H1 (cell line): ENCODE data around the gene IRF2BP2. TPM values are rescaled to one million over a fixed set of nuclear protein-coding genes. Genes with fewer than 3 reads are reported as not detected.

Experiments used
- CTCF ChIA-PET: fragments of 300-600 bp; sonication (Branson Sonifier 250); formaldehyde crosslinking; loops from one replicate; lab custom pipeline; 2021; ENCODE audit not compliant: partially characterized antibody; lab: Charles Lee
- POLR2A ChIA-PET: fragments of 300-600 bp; sonication (Branson Sonifier 250); formaldehyde crosslinking; loops from one replicate; lab custom pipeline; 2021; ENCODE audit warnings: inconsistent platforms; ENCODE audit not compliant: partially characterized antibody; lab: Charles Lee
- DNase-seq, 2 experiments: peaks; one replicate each; pipeline versions ENCODE4 v3.0.0 to v3.0.0-alpha.2; 2010 to 2022; ENCODE audit warnings: low spot score in 2 of 2, low read depth in 1 of 2, mixed read lengths in 1 of 2
- FAIRE-seq: peaks from 2 replicates; lab custom pipeline; 2011; peaks lifted over from hg19 to GRCh38; lab: Jason Lieb, UNC
- H2AFZ ChIP-seq: 2 replicates; pipeline ENCODE4 v1.8.1; 2012; ENCODE audit warnings: low read length, inconsistent platforms
- H2AK5ac ChIP-seq: 2 replicates; pipeline ENCODE4 v1.6.1; 2013; ENCODE audit warnings: low read depth, low read length
- H2BK120ac ChIP-seq: replicated peaks from 2 replicates; pipeline ENCODE3; 2013; ENCODE audit warnings: low read depth, low read length, inconsistent platforms
- H2BK12ac ChIP-seq: 2 replicates; pipeline ENCODE4 v1.6.1; 2013; ENCODE audit warnings: low read depth, low read length
- H2BK15ac ChIP-seq: 2 replicates; pipeline ENCODE4 v1.6.1; 2013; ENCODE audit warnings: low read length
- H2BK20ac ChIP-seq: 2 replicates; pipeline ENCODE4 v1.6.1; 2013; ENCODE audit warnings: low read length
- H2BK5ac ChIP-seq: 2 replicates; pipeline ENCODE4 v1.6.1; 2013; ENCODE audit warnings: low read depth, low read length
- H3K14ac ChIP-seq: 2 replicates; pipeline ENCODE4 v1.6.1; 2013; ENCODE audit warnings: inconsistent platforms; ENCODE audit not compliant: insufficient read length
- H3K18ac ChIP-seq: 2 replicates; pipeline ENCODE4 v1.6.1; 2013; ENCODE audit warnings: low read length; ENCODE audit errors: extremely low read depth
- H3K23ac ChIP-seq: 2 replicates; pipeline ENCODE4 v1.6.1; 2013; ENCODE audit warnings: inconsistent platforms; ENCODE audit not compliant: insufficient read length
- H3K23me2 ChIP-seq: 2 replicates; pipeline ENCODE4 v1.6.1; 2013; ENCODE audit warnings: low read depth, low read length
- H3K27ac ChIP-seq: 2 replicates; pipeline ENCODE4 v1.6.1; 2011; ENCODE audit warnings: low read depth, low read length, inconsistent platforms
- H3K27me3 ChIP-seq, 4 experiments: replicated peaks in 1 of 4; 1 replicate in 1 of 4; 2 replicates in 3 of 4; pipeline versions ENCODE4 v1.6.1 to v1.8.1; 2011 to 2013; ENCODE audit warnings: low read length in 3 of 4, mild to moderate bottlenecking in 3 of 4, inconsistent platforms in 2 of 4, mixed read lengths in 2 of 4, moderate library complexity in 1 of 4; ENCODE audit not compliant: control insufficient read depth in 3 of 4, insufficient read depth in 3 of 4; ENCODE audit errors: extremely low read depth in 1 of 4
- H3K36me3 ChIP-seq, 4 experiments: 2 replicates each; pipeline versions ENCODE4 v1.6.1 to v1.8.1; 2011 to 2013; ENCODE audit warnings: mild to moderate bottlenecking in 4 of 4, low read length in 3 of 4, moderate library complexity in 2 of 4, control low read depth in 1 of 4, inconsistent platforms in 1 of 4; ENCODE audit not compliant: insufficient read depth in 4 of 4, control insufficient read depth in 2 of 4
- H3K4ac ChIP-seq: replicated peaks from 2 replicates; pipeline ENCODE3; 2013; ENCODE audit warnings: low read length, low read depth, mixed read lengths, inconsistent platforms; ENCODE audit not compliant: insufficient read length
- H3K4me1 ChIP-seq, 4 experiments: replicated peaks in 1 of 4; 1 replicate in 1 of 4; 2 replicates in 3 of 4; pipeline versions ENCODE4 v1.6.1 to v1.8.1; 2011 to 2013; ENCODE audit warnings: low read length in 3 of 4, inconsistent platforms in 2 of 4, mixed read lengths in 1 of 4; ENCODE audit not compliant: insufficient read depth in 4 of 4, control insufficient read depth in 3 of 4
- H3K4me2 ChIP-seq, 2 experiments: 2 replicates each; pipeline versions ENCODE4 v1.6.1 to v1.8.1; 2011 to 2013; ENCODE audit warnings: low read depth in 2 of 2, low read length in 2 of 2, control low read depth in 1 of 2, inconsistent platforms in 1 of 2, mild to moderate bottlenecking in 1 of 2; ENCODE audit not compliant: insufficient read depth in 1 of 2
- H3K4me3 ChIP-seq, 4 experiments: fragments of 200-600, 300-600 bp in 1 of 4; sonication (generic), shearing (Covaris generic), sonication (Bioruptor Twin) in 1 of 4; 2 replicates each; pipeline versions ENCODE4 v1.5.1 to v1.8.1; 2011 to 2016; ENCODE audit warnings: low read length in 4 of 4, low read depth in 3 of 4, control low read depth in 2 of 4, inconsistent platforms in 2 of 4, mild to moderate bottlenecking in 2 of 4, mixed read lengths in 1 of 4, moderate library complexity in 1 of 4; ENCODE audit not compliant: insufficient read depth in 2 of 4; ENCODE audit errors: extremely low read depth in 1 of 4
- H3K56ac ChIP-seq: replicated peaks from 2 replicates; pipeline ENCODE3; 2013; ENCODE audit warnings: low read depth, mild to moderate bottlenecking, mixed read lengths, low read length, inconsistent platforms; ENCODE audit not compliant: insufficient read length
- H3K79me1 ChIP-seq: 2 replicates; pipeline ENCODE4 v1.6.1; 2013; ENCODE audit warnings: low read depth, low read length, control low read depth
- H3K79me2 ChIP-seq, 2 experiments: 2 replicates each; pipeline versions ENCODE4 v1.6.1 to v1.8.1; 2012 to 2013; ENCODE audit warnings: low read length in 2 of 2, mild to moderate bottlenecking in 2 of 2, inconsistent platforms in 1 of 2; ENCODE audit not compliant: insufficient read depth in 2 of 2, control insufficient read depth in 1 of 2
- H3K9ac ChIP-seq, 4 experiments: replicated peaks in 1 of 4; 1 replicate in 1 of 4; 2 replicates in 3 of 4; pipeline versions ENCODE4 v1.6.1 to v1.8.1; 2011 to 2013; ENCODE audit warnings: low read depth in 3 of 4, low read length in 3 of 4, control low read depth in 2 of 4, mild to moderate bottlenecking in 2 of 4, moderate library complexity in 2 of 4, inconsistent platforms in 1 of 4; ENCODE audit errors: extremely low read depth in 1 of 4
- H3K9me3 ChIP-seq, 2 experiments: 2 replicates each; pipeline versions ENCODE4 v1.6.1 to v1.8.1; 2012 to 2013; ENCODE audit warnings: mild to moderate bottlenecking in 2 of 2, moderate library complexity in 2 of 2, control low read depth in 1 of 2, inconsistent platforms in 1 of 2, low read depth in 1 of 2, low read length in 1 of 2, mixed read lengths in 1 of 2; ENCODE audit not compliant: insufficient read depth in 2 of 2
- H4K20me1 ChIP-seq, 2 experiments: replicated peaks in 1 of 2; 2 replicates each; pipeline versions ENCODE3 to v1.8.1; 2011 to 2013; ENCODE audit warnings: inconsistent platforms in 2 of 2, low read length in 2 of 2, mild to moderate bottlenecking in 1 of 2; ENCODE audit not compliant: insufficient read depth in 2 of 2, control insufficient read depth in 1 of 2
- H4K5ac ChIP-seq: 2 replicates; pipeline ENCODE4 v1.6.1; 2013; ENCODE audit warnings: low read length, low read depth, mixed read lengths, inconsistent platforms; ENCODE audit not compliant: insufficient read length
- H4K8ac ChIP-seq: 2 replicates; pipeline ENCODE4 v1.8.0; 2013; ENCODE audit warnings: mild to moderate bottlenecking, moderate library complexity, low read length, inconsistent platforms; ENCODE audit not compliant: insufficient read depth; ENCODE audit errors: extremely low read depth
- H4K91ac ChIP-seq: replicated peaks from 2 replicates; pipeline ENCODE3; 2013; ENCODE audit warnings: low read length, mixed read lengths, inconsistent platforms; ENCODE audit not compliant: insufficient read length
- ATF3 ChIP-seq: IDR thresholded peaks from 2 replicates; pipeline ENCODE4 v1.6.1; 2011; ENCODE audit warnings: low read depth, mild to moderate bottlenecking, low read length; ENCODE audit not compliant: insufficient read depth
- EGR1 ChIP-seq: IDR thresholded peaks from 2 replicates; pipeline ENCODE4 v1.6.1; 2011; ENCODE audit warnings: low read depth, low read length, borderline replicate concordance
- SAP30 ChIP-seq: fragments of 300-600 bp; sonication (generic); IDR thresholded peaks from 2 replicates; pipeline ENCODE4 v1.7.1; 2012; ENCODE audit warnings: low read length, moderate library complexity, mild to moderate bottlenecking, inconsistent platforms; ENCODE audit not compliant: insufficient read depth, insufficient replicate concordance
- TCF12 ChIP-seq: IDR thresholded peaks from 2 replicates; pipeline ENCODE4 v1.6.1; 2011; ENCODE audit warnings: low read depth, mild to moderate bottlenecking, low read length
- WGBS, 2 experiments: shearing (Covaris generic) in 1 of 2; methylation state at CpG; one replicate each; pipeline versions ENCODE4 v1.1.6 to v1.1.7; 2013 to 2015; ENCODE audit warnings: low lambda C conversion rate in 2 of 2, mixed read lengths in 2 of 2, inconsistent platforms in 1 of 2, low coverage in 1 of 2, missing lambda C conversion rate in 1 of 2; ENCODE audit not compliant: insufficient replicate concordance in 2 of 2, insufficient coverage in 1 of 2, insufficient read length in 1 of 2; ENCODE audit errors: extremely low coverage in 1 of 2, missing lambda C conversion rate in 1 of 2; 5-methylcytosine and 5-hydroxymethylcytosine counted together
- polyA plus RNA-seq, 7 experiments: library from polyadenylated mRNA; depleted of rRNA in 3 of 7; stranded (reverse) in 5 of 7; unstranded in 2 of 7; fragments of >200 nt in 5 of 7; fragments of 200-250 nt in 2 of 7; gene quantifications; 1 replicate in 5 of 7; 2 replicates in 1 of 7; 4 replicates in 1 of 7; pipeline versions ENCODE4 v1.2.1 to v1.2.3, GENCODE V29; 2011 to 2013; ENCODE audit warnings: missing spikeins in 2 of 7, mixed read lengths in 2 of 7
- total RNA-seq: library from RNA; stranded (reverse); fragmentation: NEBNext Ultra II Directional; extraction: Animal tissue kit (Norgen Biotek cat#: 25700); gene quantifications from 2 replicates; pipeline ENCODE4 v1.2.1, GENCODE V29; 2021
- TF ChIP-seq, protein P1 (sequence below): IDR thresholded peaks from 2 replicates; pipeline ENCODE4 v1.6.1; 2011; ENCODE audit warnings: low read length, improper control_type of control experiment

The IRF2BP2 gene
- total and polyA plus RNA-seq, 2 of the 8 experiments (the other 6 are each of a cell fraction or from before 2014, with no cell fraction given), result 24.9 to 67.5 TPM

- no peak for DNase-seq
- Histone ChIP-seq H2BK5ac (no peak overlapping the region), H4K20me1 (no peaks in the 10 kb centered on the region), H3K4ac (no peak overlapping the region), H3K79me2 (no peaks in the 10 kb centered on the region), H2BK15ac (no peak overlapping the region), H3K23me2 (no peaks in the 10 kb centered on the region), H3K9ac (no peak overlapping the region), H3K36me3 (no peaks in the 10 kb centered on the region), H4K5ac (no peak overlapping the region), H3K27me3 (no peaks in the 10 kb centered on the region), H3K79me1 (no peaks in the 10 kb centered on the region), H2AK5ac (no peak overlapping the region), H3K9me3 (no peaks in the 10 kb centered on the region), H4K8ac (no peak overlapping the region), H3K56ac (no peak overlapping the region), H2BK20ac (no peak overlapping the region), H4K91ac (no peak overlapping the region), H3K18ac (no peak overlapping the region), H3K23ac (no peak overlapping the region), H2AFZ (no peak overlapping the region), H2BK120ac (no peak overlapping the region), H2BK12ac (no peak overlapping the region; the same call in 1 of the 2 replicates), H3K27ac (no peak overlapping the region), H3K4me3 (no peak overlapping the region), H3K4me2 (no peak overlapping the region), H3K14ac (no peak overlapping the region), H3K4me1 (peaks cover 0 to 3% (median 0%) of the 10 kb centered on the region in 4 experiments; a peak in 1 of 7 replicates)
- ChIA-PET POLR2A (interaction anchor here (1.0 kb wide), 1 partner anchor 56 kb away, joined by 3 read pairs; no protein-coding TSS in a partner anchor), CTCF (interaction anchor here (1.1 kb wide), 1 partner anchor 15 kb away, joined by 3 read pairs; no protein-coding TSS in a partner anchor)
- FAIRE-seq, result no peak
- TF ChIP-seq TCF12 (no peak), EGR1 (no peak), ATF3 (no peak), SAP30 (no peak)
- TF ChIP-seq, protein P1, sequence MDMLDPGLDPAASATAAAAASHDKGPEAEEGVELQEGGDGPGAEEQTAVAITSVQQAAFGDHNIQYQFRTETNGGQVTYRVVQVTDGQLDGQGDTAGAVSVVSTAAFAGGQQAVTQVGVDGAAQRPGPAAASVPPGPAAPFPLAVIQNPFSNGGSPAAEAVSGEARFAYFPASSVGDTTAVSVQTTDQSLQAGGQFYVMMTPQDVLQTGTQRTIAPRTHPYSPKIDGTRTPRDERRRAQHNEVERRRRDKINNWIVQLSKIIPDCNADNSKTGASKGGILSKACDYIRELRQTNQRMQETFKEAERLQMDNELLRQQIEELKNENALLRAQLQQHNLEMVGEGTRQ, result no peak
- WGBS, 2 experiments, result 93% methylated on average over 4 of the region's 4 CpGs; no CpG with 5 or more reads in 1 of the 2 experiments
Observed at GRCh38 chr1:234556245-234556943, 53.6 kb downstream of the IRF2BP2 start.
